ENCODE measurements around the gene COL6A3.

GRCh38 chr2:237320801-237321560 is 93.0 kb downstream of the COL6A3 start:
- TF ChIP-seq CTCF (conservative IDR thresholded peaks at IDR 0.05; ENCODE audit: low read length) (no peak), EZH2phosphoT487 (IDR thresholded peaks at IDR 0.05; ENCODE audit: borderline replicate concordance) (no peak)

Measured in Loucy (cell line).